Measurements from ENCODE around the gene SS18L1.
"Not testable (repeated sequence)": the region's sequence is repeated elsewhere in the genome, so short reads cannot be mapped to it uniquely, and the experiment has no call there.

SS18L1 gene, protein sequence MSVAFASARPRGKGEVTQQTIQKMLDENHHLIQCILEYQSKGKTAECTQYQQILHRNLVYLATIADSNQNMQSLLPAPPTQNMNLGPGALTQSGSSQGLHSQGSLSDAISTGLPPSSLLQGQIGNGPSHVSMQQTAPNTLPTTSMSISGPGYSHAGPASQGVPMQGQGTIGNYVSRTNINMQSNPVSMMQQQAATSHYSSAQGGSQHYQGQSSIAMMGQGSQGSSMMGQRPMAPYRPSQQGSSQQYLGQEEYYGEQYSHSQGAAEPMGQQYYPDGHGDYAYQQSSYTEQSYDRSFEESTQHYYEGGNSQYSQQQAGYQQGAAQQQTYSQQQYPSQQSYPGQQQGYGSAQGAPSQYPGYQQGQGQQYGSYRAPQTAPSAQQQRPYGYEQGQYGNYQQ

DNA sequence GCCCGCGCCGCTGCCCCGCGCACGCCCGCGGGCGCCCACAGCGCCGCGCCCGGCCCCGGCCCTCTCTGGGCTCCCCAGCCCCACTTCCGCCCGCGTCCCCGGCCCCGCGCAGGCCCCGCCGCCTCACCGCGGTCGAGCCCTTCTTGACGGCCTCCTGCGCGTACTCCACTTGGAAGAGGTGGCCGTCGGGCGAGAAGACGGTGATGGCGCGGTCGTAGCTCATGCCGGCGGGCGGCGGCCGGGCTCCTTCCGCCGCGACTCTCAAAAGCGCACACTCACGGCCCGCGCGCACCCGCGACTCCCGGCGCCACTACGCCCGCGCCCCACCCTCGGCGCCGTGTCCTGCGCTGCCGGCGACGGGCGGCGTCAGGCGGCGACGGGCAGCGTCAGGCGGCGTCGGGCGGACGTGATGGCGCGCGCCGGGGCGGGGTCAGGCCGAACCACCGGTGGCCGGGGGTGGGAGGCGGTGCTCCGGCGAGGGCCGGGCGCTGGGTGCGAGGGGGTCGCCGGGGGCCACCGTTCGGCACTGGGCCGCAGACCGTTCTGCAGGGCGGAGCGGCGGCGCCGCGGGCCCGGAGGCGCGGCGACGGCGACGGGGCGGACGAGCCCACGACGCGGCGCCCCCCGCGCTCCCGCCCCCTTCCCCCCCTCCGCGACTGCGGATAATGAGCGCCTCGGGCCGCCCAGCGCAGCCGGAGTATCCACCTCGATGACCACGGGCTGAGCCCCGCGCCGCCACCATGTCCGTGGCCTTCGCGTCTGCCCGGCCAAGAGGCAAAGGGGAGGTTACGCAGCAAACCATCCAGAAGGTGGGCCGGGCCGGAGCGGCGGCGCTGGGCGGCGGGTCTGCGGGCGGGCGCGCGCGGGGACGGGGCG lies at the start of gene SS18L1, which contains the start of gene PSMA7:
TSS of gene SS18L1 (plus strand) at position 689 of the 876 bp plus-strand sequence. CDS start at position 741, 52 bp downstream.
TSS of gene PSMA7 (minus strand) at position 314 of the 876 bp plus-strand sequence. CDS start at position 223, 91 bp downstream.
- peak; percentile 68 for DNase-seq

DNA sequence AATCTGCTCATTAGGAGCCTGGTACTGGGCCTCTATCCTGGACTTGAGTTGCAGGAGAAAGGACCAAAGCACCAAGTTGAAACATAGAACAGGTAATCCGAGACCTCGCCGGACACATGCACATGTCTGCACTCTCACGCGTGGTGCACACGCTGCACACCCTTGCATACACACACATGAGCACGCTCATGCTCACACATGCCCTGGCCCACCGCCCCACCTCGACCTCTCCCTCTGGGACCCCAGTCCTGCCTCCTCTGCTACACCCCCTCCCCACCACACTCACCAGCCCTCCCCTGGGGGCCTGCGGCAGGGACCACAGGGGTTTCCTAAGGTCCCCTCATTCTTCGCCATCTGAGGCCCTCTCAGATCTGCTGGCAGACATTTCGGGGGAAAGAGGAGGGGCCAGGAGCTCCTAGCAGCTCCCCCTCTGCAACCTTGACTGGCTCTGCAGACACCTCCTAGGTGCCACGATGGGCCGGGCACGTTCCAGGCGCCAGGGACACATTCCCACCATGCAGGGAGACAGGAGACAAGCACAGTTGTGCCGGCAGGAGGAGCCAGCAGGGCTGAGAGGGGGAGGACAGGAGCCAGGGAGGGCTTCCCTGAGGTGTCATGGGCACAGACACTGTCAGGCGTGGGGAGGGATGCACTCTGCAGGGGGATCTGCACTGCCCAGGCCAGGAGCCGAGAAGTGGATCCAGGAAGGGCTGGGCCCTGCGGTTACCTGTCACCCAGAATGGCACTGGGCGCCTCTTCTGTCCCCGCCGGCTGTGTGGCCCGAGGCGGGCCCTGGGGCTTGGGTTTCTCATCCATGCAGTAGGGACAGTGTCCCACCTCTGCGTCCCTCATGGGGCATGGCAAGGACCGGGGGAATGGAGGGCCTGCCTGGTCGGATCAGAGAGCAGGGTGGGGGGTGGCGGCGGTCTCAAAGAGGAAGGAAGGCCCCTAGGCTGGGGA lies 46.9 kb upstream of the SS18L1 start:
- DNase-seq: no peak

DNA sequence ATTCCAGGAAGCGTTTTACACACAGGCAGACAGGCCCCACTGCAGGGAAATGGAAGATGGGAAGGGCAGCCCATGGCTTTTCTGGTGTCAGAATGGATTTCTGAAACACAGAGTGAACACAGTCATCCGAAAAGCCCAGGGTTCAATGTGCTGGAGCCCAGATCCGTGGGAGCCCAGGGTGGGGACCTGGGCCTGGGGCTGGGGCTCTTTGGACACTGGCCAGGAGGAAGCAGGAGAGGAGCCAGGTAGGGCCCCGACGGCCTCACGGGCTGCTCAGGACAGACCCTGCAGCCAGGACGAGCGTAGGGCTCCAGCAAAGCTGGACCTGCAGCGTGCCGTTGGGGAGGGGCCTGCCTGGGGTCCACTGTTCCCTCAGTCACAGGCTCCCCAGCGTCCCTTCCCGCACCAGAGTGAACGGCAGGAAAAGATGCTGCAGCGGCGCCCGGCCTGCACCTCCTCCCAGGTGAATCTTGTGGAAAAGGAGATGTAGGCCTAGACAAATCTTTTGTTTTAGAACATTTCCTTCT lies 45.6 kb upstream of the SS18L1 start:
- no peak for DNase-seq

DNA sequence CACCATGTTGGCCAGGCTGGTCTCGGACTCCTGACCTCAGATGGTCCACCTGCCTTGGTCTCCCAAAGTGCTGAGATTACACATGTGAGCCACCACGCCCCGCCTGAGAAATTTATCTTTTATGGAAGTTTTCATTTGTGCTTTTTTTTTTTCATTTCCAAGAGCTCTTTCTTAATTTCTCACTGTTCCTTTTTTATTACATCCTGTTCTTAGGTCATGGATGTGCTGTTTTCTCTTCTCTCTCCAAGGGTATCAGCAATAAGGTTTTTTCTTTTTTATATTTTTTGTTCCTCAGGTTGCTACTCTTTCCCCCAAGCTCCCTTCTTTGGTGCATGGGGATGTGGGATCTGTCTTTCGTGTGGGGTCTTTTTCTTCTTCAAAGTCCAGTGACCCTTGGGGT lies 42.5 kb upstream of the SS18L1 start:
- DNase-seq: no peak

DNA sequence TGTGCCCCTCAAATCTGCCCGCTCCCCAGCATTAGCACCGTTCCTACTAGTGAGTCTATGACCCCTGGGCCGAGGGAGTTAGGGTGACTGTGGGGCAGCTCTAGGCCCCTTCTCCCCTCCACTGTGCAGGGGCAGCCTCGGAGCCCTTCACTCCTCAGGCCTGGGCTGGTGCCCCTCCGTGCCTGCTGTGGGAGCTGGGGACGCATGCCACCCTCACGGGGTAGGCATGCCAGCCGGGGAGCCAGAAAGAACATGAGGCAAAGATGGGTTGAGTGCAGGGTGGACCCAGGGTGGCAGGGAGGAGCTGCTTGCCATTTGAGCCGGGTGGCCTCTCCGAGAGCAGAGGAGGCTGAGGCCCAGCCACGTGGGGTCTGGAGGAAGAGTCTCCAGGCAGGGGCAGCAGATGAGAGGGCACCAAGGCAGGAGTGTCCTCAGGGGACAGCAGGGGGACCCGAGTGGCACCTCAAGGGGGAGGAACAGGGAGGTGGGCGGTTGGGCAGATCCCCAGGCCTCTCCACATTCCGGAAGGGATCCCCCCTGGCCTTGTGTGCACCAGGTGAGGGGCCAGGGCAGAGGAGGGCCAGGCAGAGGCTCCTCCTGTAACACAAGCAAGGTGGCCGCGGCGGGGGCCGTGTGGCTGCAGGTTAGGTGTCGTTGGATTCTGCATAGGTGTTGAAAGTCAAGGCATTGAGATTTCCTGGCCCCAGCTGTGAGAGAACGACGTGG lies 39.9 kb upstream of the SS18L1 start:
- DNase-seq: no peak

DNA sequence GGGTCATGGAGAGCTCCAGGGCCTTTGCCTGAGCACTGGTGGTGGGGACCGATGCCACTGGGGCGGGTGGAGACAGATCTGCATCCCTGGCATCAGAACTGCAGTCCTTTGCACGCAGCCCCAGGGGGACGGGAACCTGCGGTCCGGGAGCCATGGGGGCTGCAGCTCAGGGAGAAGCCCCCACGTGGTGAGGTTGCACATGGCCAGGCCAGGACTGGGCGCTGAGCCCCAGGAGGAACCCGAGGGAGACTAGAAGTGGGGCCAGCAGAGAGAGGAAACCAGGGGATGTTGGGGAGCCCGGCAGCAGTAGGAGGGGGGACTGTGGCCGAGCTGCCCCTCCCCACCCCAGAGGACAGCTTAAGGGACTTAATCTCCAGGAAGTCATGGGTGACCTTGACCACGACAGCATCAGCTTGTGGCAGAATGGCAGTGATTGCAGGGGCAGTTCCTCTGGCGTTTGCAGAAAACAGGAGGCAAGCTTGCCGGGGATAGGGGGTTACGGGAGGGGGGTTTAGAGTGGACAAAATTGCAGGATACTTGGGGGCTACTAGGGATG lies 39.3 kb upstream of the SS18L1 start:
- DNase-seq: no peak

DNA sequence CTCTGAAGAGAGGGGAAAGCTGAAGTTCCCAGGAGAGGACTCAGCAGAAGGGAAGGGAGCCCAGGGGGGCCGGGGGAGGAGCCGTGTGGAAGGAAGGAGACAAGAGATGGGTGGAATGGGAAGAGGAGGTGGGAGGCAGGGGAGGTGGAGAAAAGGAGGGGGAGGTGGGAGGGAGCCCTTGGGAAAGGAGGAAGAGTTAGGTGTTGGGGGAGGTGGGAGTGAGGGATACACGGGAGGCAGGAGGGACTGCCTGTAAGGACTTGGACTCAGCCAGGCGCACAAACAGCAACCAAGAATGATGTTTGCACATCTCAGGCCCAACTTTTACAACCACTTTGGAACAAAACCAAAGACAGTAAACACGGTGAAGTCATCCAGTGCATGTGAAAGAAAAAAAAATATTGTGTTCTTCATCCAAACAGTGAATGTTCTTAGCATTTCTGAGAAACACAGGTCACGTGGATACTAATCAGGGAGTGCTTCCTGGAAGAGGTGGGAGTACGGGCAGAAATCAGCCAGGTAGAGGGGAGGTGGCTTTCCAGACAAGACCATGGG lies 38.7 kb upstream of the SS18L1 start:
- no peak for DNase-seq

DNA sequence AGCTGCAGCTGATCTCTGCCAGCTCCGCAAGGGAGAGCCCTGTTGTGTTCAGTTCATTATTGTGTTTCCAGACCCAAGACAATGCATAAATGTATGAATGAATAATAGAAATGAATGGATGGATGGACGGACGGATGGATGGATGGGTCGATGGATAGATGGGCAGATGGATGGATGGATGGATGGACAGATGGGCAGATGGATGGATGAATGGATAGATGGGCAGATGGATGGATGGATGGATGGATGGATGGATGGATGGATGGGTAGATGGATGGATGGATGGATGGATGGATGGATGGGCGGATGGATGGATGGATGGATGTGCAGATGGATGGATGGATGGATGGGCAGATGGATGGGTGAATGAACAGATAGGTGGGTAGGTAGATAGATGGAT lies 38.0 kb upstream of the SS18L1 start:
- no peak for DNase-seq

DNA sequence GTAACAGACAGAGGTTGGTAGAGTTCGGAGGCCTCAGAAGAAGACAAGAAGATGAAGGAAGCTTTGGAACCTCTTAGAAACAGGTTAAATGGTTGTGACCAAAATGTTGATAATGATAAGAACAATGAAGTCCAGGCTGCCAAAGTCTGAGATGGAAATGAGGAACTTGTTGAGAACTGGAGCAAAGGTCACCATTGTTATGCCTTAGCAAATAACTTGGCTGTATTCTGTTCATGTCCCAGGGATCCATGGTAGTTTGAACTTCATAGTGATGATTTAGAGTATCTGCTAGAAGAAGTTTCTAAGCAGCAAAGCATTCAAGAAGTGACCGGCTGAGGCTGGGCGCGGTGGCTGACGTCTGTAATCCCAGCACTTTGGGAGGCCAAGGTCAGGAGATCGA lies 32.4 kb upstream of the SS18L1 start:
- DNase-seq: no peak

DNA sequence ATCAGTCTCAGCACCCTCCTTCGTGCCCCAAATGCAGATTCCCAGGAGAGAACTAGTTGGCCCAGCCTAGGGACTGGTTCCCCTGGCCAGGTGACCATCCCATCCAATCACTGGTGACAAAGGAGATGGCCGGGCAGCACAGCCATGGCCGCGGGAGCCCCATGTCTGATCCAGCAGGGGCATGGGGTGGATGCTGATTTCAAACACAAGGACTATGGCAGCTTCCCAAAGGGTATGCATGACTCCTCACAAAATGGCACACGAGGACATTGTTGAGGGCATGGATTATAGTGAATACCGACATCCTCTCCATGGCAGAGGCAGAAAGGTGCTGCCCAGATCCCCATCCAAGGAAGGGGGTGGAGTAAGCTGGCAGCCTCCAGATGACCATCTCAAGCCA lies 31.2 kb upstream of the SS18L1 start:
- DNase-seq: no peak

DNA sequence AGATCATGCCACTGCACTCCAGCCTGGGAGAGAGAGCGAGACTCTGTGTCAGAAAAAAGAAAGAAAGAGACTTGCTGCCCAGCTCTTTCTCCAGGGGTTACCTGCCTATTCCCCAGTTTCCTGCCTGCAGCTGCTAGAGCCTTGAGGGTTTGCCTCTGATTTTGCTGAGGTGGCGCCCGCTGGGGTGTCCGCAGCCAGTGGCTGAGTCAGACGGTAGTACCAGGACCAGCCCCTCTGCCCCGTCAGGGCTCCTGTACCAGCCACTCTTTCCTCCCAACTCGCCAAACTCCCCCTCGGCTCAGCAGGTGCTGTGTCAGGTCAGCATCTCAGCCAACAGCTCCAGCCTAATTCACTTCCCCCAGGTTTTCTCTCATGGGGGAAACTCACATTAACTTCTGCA lies 28.7 kb upstream of the SS18L1 start:
- DNase-seq: no peak

DNA sequence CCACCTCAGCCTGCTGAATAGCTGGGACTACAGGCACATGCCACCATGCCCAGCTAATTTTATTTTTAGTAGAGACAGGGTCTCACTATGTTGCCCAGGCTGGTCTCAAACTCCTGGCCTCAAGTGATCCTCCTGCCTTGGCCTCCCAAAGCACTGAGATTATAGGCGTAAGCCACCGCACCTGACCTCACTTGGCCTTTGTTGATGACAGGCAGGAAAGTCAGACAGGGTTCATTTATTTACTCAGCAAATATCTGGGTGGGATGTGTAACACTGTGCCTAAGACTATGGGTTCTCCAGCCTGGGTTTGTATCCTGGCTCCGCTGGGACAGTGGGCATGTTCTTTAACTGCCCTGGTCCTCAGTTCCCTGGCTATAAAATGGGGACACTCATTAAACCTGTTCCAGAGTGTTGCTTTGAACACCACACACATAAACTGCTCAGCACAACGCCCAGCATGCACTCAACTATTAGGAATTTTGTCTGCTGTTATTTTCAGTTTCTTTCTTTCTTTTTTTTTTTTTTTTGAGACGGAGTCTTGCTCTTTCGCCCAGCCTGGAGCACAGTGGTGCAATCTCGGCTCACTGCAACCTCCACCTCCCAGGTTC lies 27.7 kb upstream of the SS18L1 start:
- DNase-seq: not testable (repeated sequence)

DNA sequence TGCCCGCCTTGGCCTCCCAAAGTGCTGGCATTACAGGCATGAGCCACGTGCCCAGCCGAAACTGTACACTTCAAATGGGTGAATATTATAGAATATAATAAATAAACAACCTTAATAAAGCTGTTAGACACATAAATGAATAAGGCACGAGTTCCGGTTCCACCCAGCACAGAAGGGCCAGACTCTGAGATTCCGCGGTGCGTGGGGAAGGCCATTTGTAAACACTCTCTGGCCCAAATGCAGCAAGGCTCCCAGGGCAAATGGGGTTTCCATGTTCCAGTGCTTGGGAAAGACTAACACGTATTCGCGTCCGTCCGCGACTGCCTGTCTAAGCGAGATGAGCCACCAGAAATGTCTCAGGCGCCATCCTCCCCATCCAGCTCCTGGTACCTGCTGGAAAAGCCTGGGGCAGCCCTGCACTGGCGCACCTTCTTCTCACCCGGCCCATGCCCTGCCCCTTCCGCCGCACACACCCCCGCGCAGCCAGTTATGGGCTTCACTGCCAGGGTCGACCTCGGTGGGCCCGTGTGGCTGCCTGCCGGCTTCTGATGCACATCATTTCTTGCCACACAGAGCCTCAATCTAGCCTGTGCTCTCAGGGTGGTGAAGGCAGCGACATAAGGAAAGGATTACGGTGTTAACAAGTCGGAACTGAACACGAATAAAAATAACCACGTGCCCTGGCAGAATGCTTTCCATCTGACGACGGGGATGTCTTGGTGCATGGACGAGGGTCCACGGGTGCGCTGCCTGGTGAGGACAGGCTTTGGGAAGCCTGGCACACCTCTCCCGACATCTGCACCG lies 26.8 kb upstream of the SS18L1 start:
- DNase-seq: no peak

DNA sequence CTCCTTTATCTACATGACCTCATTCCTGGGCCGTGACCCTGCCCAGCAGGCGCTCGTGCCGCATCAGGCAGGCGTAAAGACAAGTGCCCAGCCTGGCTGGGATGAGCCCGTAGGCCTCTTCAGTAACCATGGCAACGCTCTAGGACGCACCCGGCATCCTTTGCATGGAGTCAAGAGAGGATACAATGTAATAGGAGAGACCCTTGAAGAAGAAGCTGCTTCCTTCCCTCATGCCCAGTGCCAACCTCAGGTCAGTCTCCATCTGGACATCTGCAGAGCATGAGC lies 26.3 kb upstream of the SS18L1 start:
- no peak for DNase-seq

DNA sequence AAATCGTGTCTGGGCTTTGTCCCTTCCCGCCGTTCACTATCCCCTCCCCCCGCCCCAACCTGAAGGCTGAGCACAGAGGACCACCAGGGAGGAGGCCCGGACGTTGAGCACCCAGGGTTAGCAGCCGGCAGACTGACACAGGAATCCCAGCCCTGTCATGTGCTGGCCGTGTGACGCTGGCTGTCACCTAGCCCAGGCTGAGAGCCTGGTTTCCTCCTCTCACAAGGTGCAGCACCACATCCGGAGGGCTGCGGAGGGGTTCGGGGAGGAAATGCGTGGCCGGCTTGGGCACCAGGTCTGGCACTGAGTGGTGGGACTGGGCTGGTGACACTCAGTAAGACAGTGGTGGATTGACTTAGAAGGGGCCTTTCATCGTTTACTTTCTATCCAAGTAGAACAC lies 25.9 kb upstream of the SS18L1 start:
- DNase-seq: no peak

DNA sequence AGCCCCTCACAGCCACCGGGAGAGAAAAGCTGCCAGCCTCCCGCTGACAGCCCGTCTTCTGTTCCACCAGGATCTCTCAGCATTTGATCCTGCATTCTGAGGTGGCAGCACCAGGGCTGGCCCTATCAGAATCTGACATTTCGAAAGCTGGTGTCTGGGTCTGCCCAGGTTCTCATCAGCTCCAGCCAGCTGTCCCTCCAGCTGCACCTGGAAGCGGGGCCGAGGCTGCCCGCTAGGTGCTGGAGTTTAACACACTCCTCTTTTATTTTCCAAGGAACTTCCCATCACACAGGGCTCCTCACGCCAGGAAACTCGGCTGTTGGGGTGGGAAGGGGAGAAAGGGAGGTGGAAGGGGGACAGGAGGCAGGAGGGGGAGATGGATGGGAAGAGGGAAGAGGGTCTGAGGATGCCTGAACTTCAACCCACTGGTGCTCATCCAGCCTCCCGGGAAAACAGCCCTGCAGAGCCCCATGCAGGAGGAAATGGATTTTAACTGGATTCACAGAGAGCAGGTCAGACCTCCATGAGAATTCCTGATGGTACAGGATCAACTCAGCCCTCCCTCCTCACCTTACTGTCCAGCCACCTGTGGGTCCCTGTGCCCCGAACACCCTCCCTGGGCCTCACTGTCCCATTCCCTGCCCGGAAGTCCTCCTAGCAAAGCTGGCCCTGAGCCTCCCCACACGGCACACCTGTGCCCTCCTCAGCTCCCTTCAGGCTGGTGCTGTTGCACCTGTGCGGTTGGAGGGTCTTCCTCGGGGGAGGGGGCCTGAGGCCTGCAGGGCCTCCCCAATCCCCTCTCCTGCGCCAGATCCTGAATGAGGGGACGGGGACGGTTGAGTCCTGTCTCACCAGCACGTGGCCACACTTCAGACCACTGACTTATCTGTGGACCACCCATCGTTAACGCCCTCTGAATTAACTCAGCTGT lies 25.2 kb upstream of the SS18L1 start:
- no peak for DNase-seq

DNA sequence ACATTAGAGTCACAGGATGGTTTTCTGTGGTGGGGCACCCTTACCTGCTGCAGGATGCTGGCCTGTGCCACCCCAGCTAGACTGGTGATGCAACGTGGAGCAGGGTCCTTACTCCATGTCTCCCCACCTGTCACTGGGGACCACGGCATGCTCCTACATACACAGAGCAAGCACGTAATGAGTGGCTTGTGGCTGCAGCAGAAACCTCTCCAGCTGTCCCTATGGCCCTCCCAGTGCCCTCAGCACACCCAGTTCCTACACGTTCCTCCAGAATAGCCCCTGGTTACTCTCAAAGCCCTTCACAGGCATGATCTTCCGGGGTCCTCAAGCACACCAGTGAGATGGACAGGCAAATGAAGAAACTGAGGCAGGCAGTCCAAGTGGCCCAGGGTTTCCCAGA lies 24.5 kb upstream of the SS18L1 start:
- no peak for DNase-seq

DNA sequence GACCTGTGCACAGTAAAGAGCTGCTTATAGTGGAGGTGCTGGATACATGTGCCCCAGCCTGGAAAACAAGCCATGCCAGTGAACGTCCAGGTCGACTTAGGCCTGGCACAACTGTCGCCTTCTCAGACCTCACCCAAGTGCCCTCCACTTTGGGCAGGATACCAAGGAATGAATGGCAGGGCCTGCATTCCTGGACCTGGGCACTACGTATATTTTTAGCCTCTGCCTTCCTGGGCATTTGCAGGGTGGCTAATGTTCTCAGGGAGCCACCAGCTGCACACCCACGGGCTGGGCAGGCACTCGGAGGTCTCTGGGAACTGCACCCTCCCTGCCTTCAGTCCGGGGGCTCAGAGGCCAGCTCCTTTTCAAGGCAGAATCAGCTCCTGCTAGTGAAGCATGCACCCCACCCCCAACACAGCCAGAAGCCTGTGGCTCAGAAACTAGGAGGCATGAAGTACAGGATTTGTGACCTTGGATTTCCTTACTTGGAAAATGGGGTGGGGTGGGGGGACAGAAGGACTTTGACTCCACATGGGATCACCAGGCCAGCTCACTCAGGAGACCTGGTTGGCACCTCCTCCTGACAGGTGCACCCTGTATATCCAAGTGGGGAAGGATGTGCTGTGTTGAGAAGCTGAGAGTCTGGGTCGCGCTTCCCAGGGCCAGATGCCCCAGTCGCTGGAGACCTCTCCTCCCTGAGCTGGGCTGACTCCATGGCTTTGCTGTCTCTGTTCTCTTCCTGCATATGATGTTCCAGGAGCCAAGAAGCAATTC lies 23.8 kb upstream of the SS18L1 start:
- DNase-seq: no peak
